HG02840 (cell line): ENCODE results near the gene APOA1.

Source experiments
- ATAC-seq: cut with Tn5 transposase; IDR thresholded peaks from one replicate; pipeline ENCODE4 v1.9.1; 2021; ENCODE audit warnings: mild to moderate bottlenecking, moderate library complexity, moderate number of reproducible peaks; ENCODE audit not compliant: unreplicated experiment, low FRiP score

Gene APOA1

GRCh38 chr11:116792144-116792868, 45.1 kb downstream of the APOA1 start:
- ATAC-seq, result no peak

- ATAC-seq, result no peak
Measured at GRCh38 chr11:116791813-116792143, 45.6 kb downstream of the APOA1 start, which contains the start of gene APOA5. Gene APOA5, minus strand, starts transcription at chr11:116791879. Its CDS starts 19 bp downstream, at chr11:116791860.

- ATAC-seq, result no peak
Measured at GRCh38 chr11:116791002-116791812, 46.2 kb downstream of the APOA1 start.

- ATAC-seq, result no peak
Measured at GRCh38 chr11:116790167-116791001, 47.0 kb downstream of the APOA1 start.

DNA sequence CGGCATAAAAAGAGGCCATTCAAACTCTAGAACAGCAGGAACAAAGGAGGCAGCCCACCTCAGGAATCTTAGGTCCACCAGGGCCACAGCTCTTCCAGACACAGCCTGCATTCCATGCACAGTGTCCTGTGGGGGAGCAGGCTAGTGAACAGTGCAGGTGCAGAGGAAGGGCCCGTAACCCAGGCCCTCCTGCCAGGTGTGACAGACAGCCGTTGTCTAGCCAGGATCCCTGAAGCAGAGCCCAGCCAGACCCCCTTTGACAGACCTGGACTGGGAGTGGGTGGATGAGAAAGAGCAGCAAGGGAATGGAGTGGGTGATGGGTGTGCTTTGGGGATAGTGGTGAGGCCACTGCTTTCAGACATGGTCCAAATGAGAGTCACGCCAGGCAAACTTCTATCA, 48.4 kb downstream of the APOA1 start:
- no peak for ATAC-seq

- no peak for ATAC-seq
Measured at GRCh38 chr11:116788534-116788933, 48.9 kb downstream of the APOA1 start.

DNA sequence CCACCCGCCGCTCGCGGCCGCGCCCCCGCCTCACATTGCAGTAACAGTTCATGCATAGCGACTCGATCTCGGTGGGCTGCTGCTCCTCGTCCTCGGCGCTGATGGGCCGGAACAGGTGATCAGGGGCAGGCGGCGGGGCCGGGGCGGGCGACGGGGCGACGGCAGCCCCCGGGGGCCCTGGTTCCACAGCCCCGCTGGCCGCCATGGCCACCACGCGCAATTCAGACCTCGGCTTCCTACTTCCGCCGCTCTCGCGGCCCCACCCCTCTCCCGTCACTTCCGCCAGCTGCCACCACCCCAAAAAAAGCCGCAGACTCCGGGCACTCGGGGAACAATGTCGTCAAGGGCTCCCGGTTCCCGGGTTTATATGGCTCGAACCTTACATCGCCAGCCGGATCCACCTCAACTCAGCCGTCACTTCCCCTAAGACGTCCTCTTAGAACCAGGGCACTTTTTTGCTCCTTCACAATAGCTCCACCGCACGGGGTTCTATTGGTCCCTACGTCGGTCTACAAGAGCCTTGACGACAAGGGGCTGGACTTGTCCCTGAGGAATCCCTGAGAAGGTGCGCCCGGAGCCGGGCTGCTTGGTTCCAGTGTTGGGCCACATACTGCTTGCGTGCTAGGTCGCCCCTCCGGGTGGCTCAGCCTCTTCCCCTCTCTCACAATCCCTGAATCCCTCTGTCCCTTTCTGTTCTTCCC, 49.5 kb downstream of the APOA1 start, which contains the start of gene ZPR1:
Gene ZPR1 (minus strand): TSS at position 238 of the 701 bp plus-strand sequence. CDS start 33 bp downstream, at position 205.
- peak; percentile 78 for ATAC-seq

DNA sequence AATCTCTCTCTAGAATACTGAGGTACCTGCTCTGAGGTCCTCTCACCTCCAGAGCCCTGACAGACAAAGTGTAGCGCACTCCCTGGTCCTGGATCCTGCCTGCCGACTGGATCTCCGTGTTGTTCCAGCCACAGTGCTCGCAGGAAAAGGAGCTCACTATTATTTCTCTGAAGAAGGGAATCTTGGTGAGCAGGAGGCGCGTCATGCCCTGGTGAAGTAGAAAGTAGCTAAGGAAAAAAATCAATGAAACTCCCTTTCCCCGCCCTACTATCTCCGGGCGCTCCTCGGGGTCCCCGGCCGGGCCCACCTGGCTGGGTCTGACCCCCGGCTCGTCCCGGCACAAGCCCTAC, 50.0 kb downstream of the APOA1 start:
- ATAC-seq, result no peak

- ATAC-seq, result no peak
Measured at GRCh38 chr11:116786966-116787365, 50.5 kb downstream of the APOA1 start.

- ATAC-seq, result no peak
Measured at GRCh38 chr11:116786326-116786725, 51.1 kb downstream of the APOA1 start.
